H9 (cell line): ENCODE data around the gene ZNF664. TPM values are rescaled to one million over a fixed set of nuclear protein-coding genes. Genes with fewer than 3 reads are reported as not detected.

Source experiments
- DNase-seq: peaks from one replicate; pipeline ENCODE4 v3.0.0-alpha.2; 2017
- H2AFZ ChIP-seq: one replicate; pipeline ENCODE4 v1.6.1; 2013; ENCODE audit warnings: mild to moderate bottlenecking, low read length, control low read depth, moderate library complexity
- H2AK5ac ChIP-seq: 2 replicates; pipeline ENCODE4 v1.6.1; 2013; ENCODE audit warnings: low read length, control low read depth, mixed read lengths; ENCODE audit not compliant: insufficient read length
- H2BK120ac ChIP-seq: one replicate; pipeline ENCODE4 v1.6.1; 2013; ENCODE audit warnings: low read depth, mild to moderate bottlenecking, low read length, control low read depth, inconsistent platforms; ENCODE audit not compliant: poor library complexity, severe bottlenecking
- H2BK12ac ChIP-seq: 2 replicates; pipeline ENCODE4 v1.6.1; 2013; ENCODE audit warnings: low read length, control low read depth, mixed read lengths, low read depth; ENCODE audit not compliant: insufficient read length
- H2BK15ac ChIP-seq: 2 replicates; pipeline ENCODE4 v1.6.1; 2013; ENCODE audit warnings: low read depth, low read length, control low read depth
- H2BK20ac ChIP-seq: one replicate; pipeline ENCODE4 v1.6.1; 2013; ENCODE audit warnings: low read depth, mild to moderate bottlenecking, low read length, control low read depth, inconsistent platforms; ENCODE audit not compliant: poor library complexity, severe bottlenecking
- H2BK5ac ChIP-seq: 2 replicates; pipeline ENCODE4 v1.6.1; 2013; ENCODE audit warnings: low read length, control low read depth, mixed read lengths; ENCODE audit not compliant: insufficient read length
- H3K14ac ChIP-seq: 2 replicates; pipeline ENCODE4 v1.6.1; 2013; ENCODE audit warnings: low read length, control low read depth; ENCODE audit not compliant: insufficient read depth
- H3K18ac ChIP-seq: 2 replicates; pipeline ENCODE4 v1.6.1; 2013; ENCODE audit warnings: low read depth, mild to moderate bottlenecking, mixed read lengths, low read length, control low read depth; ENCODE audit not compliant: insufficient read length
- H3K23ac ChIP-seq: 2 replicates; pipeline ENCODE4 v1.6.1; 2013; ENCODE audit warnings: low read length, control low read depth, mixed read lengths, low read depth; ENCODE audit not compliant: insufficient read length
- H3K23me2 ChIP-seq: 2 replicates; pipeline ENCODE4 v1.6.1; 2013; ENCODE audit warnings: low read depth, mild to moderate bottlenecking, mixed read lengths, low read length, control low read depth; ENCODE audit not compliant: insufficient read length, poor library complexity, severe bottlenecking
- H3K27ac ChIP-seq: 2 replicates; pipeline ENCODE4 v1.5.1; 2013; ENCODE audit warnings: low read length, control low read depth, mixed read lengths, low read depth; ENCODE audit not compliant: insufficient read length
- H3K27me3 ChIP-seq: 2 replicates; pipeline ENCODE4 v1.6.1; 2013; ENCODE audit warnings: low read length, control low read depth, inconsistent platforms; ENCODE audit not compliant: insufficient read depth
- H3K4ac ChIP-seq: 2 replicates; pipeline ENCODE4 v1.6.1; 2013; ENCODE audit warnings: low read depth, mild to moderate bottlenecking, control low read depth, inconsistent platforms, low read length, moderate library complexity
- H3K4me1 ChIP-seq: 2 replicates; pipeline ENCODE4 v1.6.1; 2013; ENCODE audit warnings: low read length, control low read depth, inconsistent platforms; ENCODE audit not compliant: insufficient read depth
- H3K4me2 ChIP-seq: 2 replicates; pipeline ENCODE4 v1.6.1; 2013; ENCODE audit warnings: low read length, control low read depth, mixed read lengths; ENCODE audit not compliant: insufficient read length, insufficient read depth
- H3K56ac ChIP-seq: 2 replicates; pipeline ENCODE4 v1.6.1; 2013; ENCODE audit warnings: low read depth, mild to moderate bottlenecking, mixed read lengths, low read length, control low read depth; ENCODE audit not compliant: insufficient read length
- H3K79me1 ChIP-seq: 2 replicates; pipeline ENCODE4 v1.6.1; 2013; ENCODE audit warnings: low read depth, mild to moderate bottlenecking, moderate library complexity, low read length, control low read depth, inconsistent platforms; ENCODE audit not compliant: insufficient read depth, poor library complexity, severe bottlenecking
- H3K79me2 ChIP-seq: 2 replicates; pipeline ENCODE4 v1.6.1; 2013; ENCODE audit warnings: low read length, control low read depth, inconsistent platforms; ENCODE audit not compliant: insufficient read depth
- H3K9ac ChIP-seq: 2 replicates; pipeline ENCODE4 v1.6.1; 2013; ENCODE audit warnings: low read length, control low read depth, mixed read lengths; ENCODE audit not compliant: insufficient read length; ENCODE audit errors: extremely low read depth
- H3K9me3 ChIP-seq: one replicate; pipeline ENCODE4 v1.6.1; 2013; ENCODE audit warnings: low read depth, low read length, inconsistent platforms; ENCODE audit not compliant: control insufficient read depth
- H3T11ph ChIP-seq: one replicate; pipeline ENCODE4 v1.6.1; 2013; ENCODE audit warnings: mild to moderate bottlenecking, low read length, control low read depth, inconsistent platforms
- H4K20me1 ChIP-seq: one replicate; pipeline ENCODE4 v1.6.1; 2013; ENCODE audit not compliant: control insufficient read depth, insufficient read length, insufficient read depth
- H4K5ac ChIP-seq: 2 replicates; pipeline ENCODE4 v1.6.1; 2013; ENCODE audit warnings: low read depth, mild to moderate bottlenecking, mixed read lengths, low read length, control low read depth; ENCODE audit not compliant: insufficient read length
- H4K8ac ChIP-seq: replicated peaks from 2 replicates; pipeline ENCODE4 v1.6.1; 2013; ENCODE audit warnings: low read length, control low read depth, mixed read lengths, low read depth; ENCODE audit not compliant: insufficient read length
- H4K91ac ChIP-seq: 2 replicates; pipeline ENCODE4 v1.6.1; 2013; ENCODE audit warnings: low read depth, mild to moderate bottlenecking, moderate library complexity, mixed read lengths, low read length, control low read depth; ENCODE audit not compliant: insufficient read length
- H3K27ac Mint-ChIP-seq, 3 experiments: 2 replicates in 2 of 3; 3 replicates in 1 of 3; pipeline ENCODE4 v1.8.0; 2020 to 2021; ENCODE audit warnings: mixed read lengths in 3 of 3, mild to moderate bottlenecking in 1 of 3, moderate library complexity in 1 of 3
- H3K27me3 Mint-ChIP-seq: 2 replicates; pipeline ENCODE4 v1.8.0; 2021; ENCODE audit warnings: low read depth, mild to moderate bottlenecking, moderate library complexity, mixed read lengths
- H3K36me3 Mint-ChIP-seq, 3 experiments: 2 replicates in 2 of 3; 3 replicates in 1 of 3; pipeline ENCODE4 v1.8.0; 2020 to 2021; ENCODE audit warnings: low read depth in 3 of 3, mixed read lengths in 3 of 3; ENCODE audit not compliant: insufficient read depth in 1 of 3
- H3K4me1 Mint-ChIP-seq, 2 experiments: 2 replicates each; pipeline ENCODE4 v1.8.0; 2020; ENCODE audit warnings: mixed read lengths in 2 of 2
- H3K4me3 Mint-ChIP-seq, 2 experiments: 2 replicates in 1 of 2; 3 replicates in 1 of 2; pipeline ENCODE4 v1.8.0; 2020 to 2021; ENCODE audit warnings: mild to moderate bottlenecking in 2 of 2, mixed read lengths in 2 of 2, moderate library complexity in 1 of 2
- H3K9me3 Mint-ChIP-seq, 2 experiments: 2 replicates in 1 of 2; 3 replicates in 1 of 2; pipeline ENCODE4 v1.8.0; 2020; ENCODE audit warnings: mild to moderate bottlenecking in 2 of 2, mixed read lengths in 2 of 2, moderate library complexity in 1 of 2
- WGBS: extraction: QIAGEN DNeasy Blood & Tissue Kit; methylation state at CpG from one replicate; pipeline ENCODE4 v1.1.7; 2013; ENCODE audit warnings: missing lambda C conversion rate, low lambda C conversion rate, mixed read lengths; ENCODE audit not compliant: insufficient read length; ENCODE audit errors: extremely low coverage; 5-methylcytosine and 5-hydroxymethylcytosine counted together
- total RNA-seq: library from RNA; stranded (reverse); gene quantifications from 2 replicates; pipeline ENCODE4 v1.2.1, GENCODE V29; 2021
- TF ChIP-seq, protein P1 (sequence below): fragments of 200-600 bp; sonication (generic); conservative IDR thresholded peaks from 3 replicates; pipeline ENCODE4 v1.8.0; 2021; ENCODE audit warnings: antibody characterized with exemption, mild to moderate bottlenecking

Gene ZNF664
- total RNA-seq, 1 experiment from 2014 or later = 29.5 TPM

DNA sequence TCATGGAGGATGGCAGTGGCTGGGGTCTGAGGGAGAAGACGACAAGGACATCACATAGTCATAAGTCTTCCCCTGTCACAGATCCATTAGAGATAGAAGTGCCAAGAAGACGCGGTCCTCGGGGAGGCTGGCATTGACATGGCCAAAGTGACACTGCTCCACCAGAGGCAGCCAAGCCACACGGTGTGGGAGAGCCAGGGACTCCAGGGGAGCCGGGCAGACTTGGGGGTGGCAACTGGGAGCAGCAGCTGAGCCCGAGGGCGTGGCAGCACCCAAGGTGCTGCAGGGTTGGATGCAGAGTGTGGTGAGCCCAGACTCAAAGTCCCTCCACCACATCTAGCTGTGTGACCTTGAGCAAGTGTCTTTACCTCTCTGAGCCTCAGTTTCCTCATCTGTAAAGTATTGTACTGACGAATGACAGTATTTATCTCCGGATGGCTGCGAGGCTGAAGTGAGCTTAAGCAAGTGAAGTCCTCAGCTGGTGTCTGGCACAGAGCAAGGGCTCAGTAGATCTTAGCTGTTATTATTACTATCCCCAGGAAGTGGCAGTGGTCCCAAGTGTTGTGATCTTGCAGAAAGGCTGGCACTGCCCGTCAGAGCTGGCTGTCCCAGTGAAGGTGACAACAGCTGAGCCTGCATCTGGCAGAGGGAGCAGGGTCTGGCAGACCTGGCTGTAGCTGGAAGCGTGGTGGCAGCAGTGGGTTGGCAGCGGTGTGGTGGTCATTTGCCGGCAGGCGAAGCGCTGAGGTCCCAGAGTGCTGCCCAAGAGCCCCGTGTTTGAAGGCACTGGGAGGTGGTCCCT is 54.9 kb downstream of the ZNF664 start:
- peak; percentile 26 for DNase-seq
- Histone ChIP-seq H2AK5ac (no peak overlapping the region), H2BK12ac (no peak overlapping the region), H2AFZ (no peak overlapping the region), H4K5ac (no peak overlapping the region), H2BK20ac (no peak overlapping the region), H3K79me1 (no peaks in the 10 kb centered on the region), H4K8ac (no peak overlapping the region), H3T11ph (no peak overlapping the region), H2BK15ac (no peak overlapping the region), H3K23me2 (no peaks in the 10 kb centered on the region), H3K27ac (no peak overlapping the region), H3K27me3 (no peaks in the 10 kb centered on the region), H3K79me2 (no peaks in the 10 kb centered on the region), H3K9ac (no peak overlapping the region), H3K14ac (no peak overlapping the region), H2BK5ac (no peak overlapping the region), H2BK120ac (no peak overlapping the region), H3K56ac (no peak overlapping the region), H3K9me3 (no peaks in the 10 kb centered on the region), H3K4ac (no peak overlapping the region), H4K20me1 (no peaks in the 10 kb centered on the region), H3K4me2 (no peak overlapping the region), H3K18ac (no peak overlapping the region), H4K91ac (no peak overlapping the region), H3K23ac (no peak overlapping the region), H3K4me1 (no peaks in the 10 kb centered on the region)
- H3K36me3 Mint-ChIP-seq = peaks cover 0 to 5% (median 4%) of the 10 kb centered on the region in 3 experiments; a peak in 4 of 7 replicates
- H3K9me3 Mint-ChIP-seq = peaks cover 3 to 8% of the 10 kb centered on the region in 2 experiments; a peak in 4 of 5 replicates
- no CpG with 5 or more reads among the region's 18 CpGs for WGBS
- TF ChIP-seq, protein P1, sequence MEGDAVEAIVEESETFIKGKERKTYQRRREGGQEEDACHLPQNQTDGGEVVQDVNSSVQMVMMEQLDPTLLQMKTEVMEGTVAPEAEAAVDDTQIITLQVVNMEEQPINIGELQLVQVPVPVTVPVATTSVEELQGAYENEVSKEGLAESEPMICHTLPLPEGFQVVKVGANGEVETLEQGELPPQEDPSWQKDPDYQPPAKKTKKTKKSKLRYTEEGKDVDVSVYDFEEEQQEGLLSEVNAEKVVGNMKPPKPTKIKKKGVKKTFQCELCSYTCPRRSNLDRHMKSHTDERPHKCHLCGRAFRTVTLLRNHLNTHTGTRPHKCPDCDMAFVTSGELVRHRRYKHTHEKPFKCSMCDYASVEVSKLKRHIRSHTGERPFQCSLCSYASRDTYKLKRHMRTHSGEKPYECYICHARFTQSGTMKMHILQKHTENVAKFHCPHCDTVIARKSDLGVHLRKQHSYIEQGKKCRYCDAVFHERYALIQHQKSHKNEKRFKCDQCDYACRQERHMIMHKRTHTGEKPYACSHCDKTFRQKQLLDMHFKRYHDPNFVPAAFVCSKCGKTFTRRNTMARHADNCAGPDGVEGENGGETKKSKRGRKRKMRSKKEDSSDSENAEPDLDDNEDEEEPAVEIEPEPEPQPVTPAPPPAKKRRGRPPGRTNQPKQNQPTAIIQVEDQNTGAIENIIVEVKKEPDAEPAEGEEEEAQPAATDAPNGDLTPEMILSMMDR = no peak
- peaks cover 5 to 10% of the 10 kb centered on the region in 2 experiments for H3K4me1 Mint-ChIP-seq
- no peak overlapping the region; a peak in 1 of 7 replicates for H3K27ac Mint-ChIP-seq
- H3K4me3 Mint-ChIP-seq = no peak overlapping the region
- H3K27me3 Mint-ChIP-seq = peaks cover 21% of the 10 kb centered on the region
